Tibial artery (tissue), 4 donors: ENCODE measurements around the gene DRAP1.

Source experiments
- DNase-seq, 2 donors: peaks; one replicate each; pipeline ENCODE4 v3.0.0-alpha.2; 2019
- H3K27ac ChIP-seq, 2 donors: fragments of 200-600 bp; sonication (generic) in 1 of 2; 1 replicate in 1 of 2; 2 replicates in 1 of 2; pipeline ENCODE4 v1.5.1; 2018 to 2019; ENCODE audit warnings: mild to moderate bottlenecking in 1 of 2
- H3K27me3 ChIP-seq, 2 donors: fragments of 200-600 bp; sonication (generic) in 1 of 2; one replicate each; pipeline versions ENCODE4 v1.5.1 to v1.6.0; 2016 to 2019
- H3K36me3 ChIP-seq, 3 donors: fragments of 200-600 bp; sonication (generic) in 2 of 3; one replicate each; pipeline ENCODE4 v1.5.1; 2016 to 2019; ENCODE audit warnings: mild to moderate bottlenecking in 2 of 3
- H3K4me1 ChIP-seq, 4 donors: fragments of 200-600 bp; sonication (generic) in 2 of 4; 1 replicate in 3 of 4; 2 replicates in 1 of 4; pipeline ENCODE4 v1.5.1; 2016 to 2019
- H3K4me3 ChIP-seq, 2 donors: fragments of 200-600 bp; sonication (generic) in 1 of 2; 1 replicate in 1 of 2; 2 replicates in 1 of 2; pipeline ENCODE4 v1.5.1; 2018 to 2019; ENCODE audit warnings: mild to moderate bottlenecking in 2 of 2
- H3K9me3 ChIP-seq, 3 donors: fragments of 200-600 bp; sonication (generic) in 1 of 3; one replicate each; pipeline ENCODE4 v1.5.1; 2016 to 2019
- CTCF ChIP-seq, 2 experiments: fragments of 200-600 bp in 1 of 2; fragments of 450-650 bp in 1 of 2; IDR thresholded peaks; one replicate each; pipeline ENCODE4 v1.5.1; 2017 to 2019; ENCODE audit warnings: antibody characterized with exemption in 2 of 2, mild to moderate bottlenecking in 1 of 2, moderate library complexity in 1 of 2
- intact Hi-C: fragments of 100-400 bp; cut with DNase I; formaldehyde crosslinking; loops from one replicate; pipeline ENCODE4 v1.15.0; 2023; ENCODE audit warnings: low total_unique reads

DRAP1 gene

GRCh38 chr11:65967329-65967934 is 48.2 kb downstream of the DRAP1 start:
- TF ChIP-seq CTCF (IDR thresholded peaks at IDR 0.05), result no peak
- no peak overlapping the region for H3K4me3 ChIP-seq
- intact Hi-C loops, result no loop called here
- DNase-seq, result no peak
- H3K36me3 ChIP-seq, result peaks cover 56 to 79% (median 67%) of the 10 kb centered on the region in 3 donors
- H3K4me1 ChIP-seq, result peaks cover 4 to 23% (median 19%) of the 10 kb centered on the region in 4 donors
- no peaks in the 10 kb centered on the region for H3K27me3 ChIP-seq
- no peak overlapping the region for H3K27ac ChIP-seq
- no peaks in the 10 kb centered on the region for H3K9me3 ChIP-seq

GRCh38 chr11:65968600-65969482 is 49.6 kb downstream of the DRAP1 start:
- no peaks in the 10 kb centered on the region for H3K27me3 ChIP-seq
- peaks cover 56 to 91% (median 72%) of the 10 kb centered on the region in 3 donors for H3K36me3 ChIP-seq
- H3K4me3 ChIP-seq, result no peak overlapping the region
- intact Hi-C loops, result no loop called here
- H3K9me3 ChIP-seq, result no peaks in the 10 kb centered on the region
- no peak overlapping the region for H3K27ac ChIP-seq
- peaks cover 0 to 9% (median 5%) of the 10 kb centered on the region in 4 donors for H3K4me1 ChIP-seq
- no peak for DNase-seq
- TF ChIP-seq CTCF (IDR thresholded peaks at IDR 0.05), result no peak
